Measurements from ENCODE around the gene GNAL.
"Not testable (repeated sequence)": the region's sequence is repeated elsewhere in the genome, so short reads cannot be mapped to it uniquely, and the experiment has no call there.

DNA sequence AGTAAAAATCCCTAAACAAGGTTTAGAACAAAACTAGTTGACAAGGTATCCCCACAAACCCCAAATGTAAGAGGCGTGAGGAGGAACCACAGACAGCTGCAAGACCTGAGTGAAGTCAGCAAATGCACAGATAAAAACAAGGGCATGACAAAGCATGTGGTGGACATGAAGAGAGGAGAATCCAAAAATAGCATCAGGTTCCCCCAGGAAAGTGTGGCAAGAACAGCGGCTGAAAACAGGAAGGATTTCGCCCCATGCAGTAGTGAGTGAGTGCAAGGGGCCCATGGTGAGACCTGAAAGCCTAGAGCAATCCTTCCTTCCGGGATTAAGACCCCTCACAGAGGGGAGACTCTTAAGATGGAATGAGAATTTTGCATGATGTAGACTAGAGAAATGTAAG is 227.8 kb downstream of the GNAL start:
- TF ChIP-seq CTCF, POLR2A (IDR thresholded peaks at IDR 0.05): not testable (repeated sequence)

Data from thyroid gland (tissue), 4 donors.